GM12864 (cell line): ENCODE measurements around the gene EMC8.

Experiments used
- DNase-seq: peaks from one replicate; pipeline ENCODE4 v3.0.0-alpha.2; 2011; ENCODE audit warnings: low read depth
- H3K4me3 ChIP-seq: 2 replicates; pipeline ENCODE4 v1.5.1; 2011; ENCODE audit warnings: mild to moderate bottlenecking, low read depth, low read length, control low read depth
- CTCF ChIP-seq: IDR thresholded peaks from 2 replicates; pipeline ENCODE4 v1.5.1; 2011; ENCODE audit warnings: low read depth, mild to moderate bottlenecking, moderate library complexity, low read length, control low read depth, inconsistent platforms; ENCODE audit errors: missing control alignments

The EMC8 gene

DNA sequence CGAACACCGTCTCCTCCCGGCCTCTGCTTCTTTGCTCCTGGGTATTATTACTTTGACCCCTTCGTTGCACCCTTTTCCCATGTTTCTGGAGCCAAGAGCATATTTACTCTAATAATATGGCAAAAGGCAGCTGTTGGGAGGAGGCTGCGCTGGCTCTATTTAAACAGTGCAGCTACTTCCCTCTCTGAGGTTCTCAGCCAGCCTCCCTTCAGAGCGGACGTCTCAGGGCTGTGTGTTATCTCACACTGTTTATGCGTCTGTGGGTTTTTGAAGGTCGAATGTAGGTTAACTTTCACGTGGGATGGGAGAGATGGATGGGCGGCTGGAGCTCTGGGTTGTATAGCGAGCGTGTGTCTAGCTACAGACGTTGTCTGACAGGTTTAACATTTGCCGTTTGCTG, 45.4 kb upstream of the EMC8 start:
- no peak for DNase-seq
- no peak for TF ChIP-seq CTCF
- no peak overlapping the region for H3K4me3 ChIP-seq

- TF ChIP-seq CTCF: no peak
These were observed 44.8 kb upstream of the EMC8 start for GRCh38 chr16:85844169-85844481.

GRCh38 chr16:85843471-85844168, 44.3 kb upstream of the EMC8 start:
- no peak for TF ChIP-seq CTCF
- H3K4me3 ChIP-seq: no peak overlapping the region
- no peak for DNase-seq

More at GRCh38 chr16:85844169-85844481, 44.8 kb upstream of the EMC8 start:
- H3K4me3 ChIP-seq: no peak overlapping the region
- no peak for DNase-seq

DNA sequence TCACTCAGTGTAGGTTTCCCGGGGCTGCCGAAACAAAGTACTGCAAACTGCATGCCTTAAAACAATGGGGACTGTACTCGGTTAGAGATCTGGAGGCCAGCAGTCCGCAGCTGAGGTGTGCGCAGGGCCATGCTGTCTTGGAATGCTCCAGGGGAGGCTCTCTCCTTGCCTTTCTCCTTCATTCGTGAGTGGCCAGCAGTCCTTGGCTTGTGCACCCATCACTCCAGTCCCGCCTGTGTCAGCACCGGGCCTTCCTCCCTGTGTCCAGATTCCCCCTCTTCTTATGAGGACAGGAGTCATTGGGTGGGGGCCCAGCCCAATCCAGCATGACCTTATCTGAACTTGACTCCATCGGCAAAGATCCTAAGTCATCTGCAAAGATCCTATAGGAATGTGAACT, 43.5 kb upstream of the EMC8 start:
- H3K4me3 ChIP-seq: no peak overlapping the region
- no peak for DNase-seq
- TF ChIP-seq CTCF: no peak

DNA sequence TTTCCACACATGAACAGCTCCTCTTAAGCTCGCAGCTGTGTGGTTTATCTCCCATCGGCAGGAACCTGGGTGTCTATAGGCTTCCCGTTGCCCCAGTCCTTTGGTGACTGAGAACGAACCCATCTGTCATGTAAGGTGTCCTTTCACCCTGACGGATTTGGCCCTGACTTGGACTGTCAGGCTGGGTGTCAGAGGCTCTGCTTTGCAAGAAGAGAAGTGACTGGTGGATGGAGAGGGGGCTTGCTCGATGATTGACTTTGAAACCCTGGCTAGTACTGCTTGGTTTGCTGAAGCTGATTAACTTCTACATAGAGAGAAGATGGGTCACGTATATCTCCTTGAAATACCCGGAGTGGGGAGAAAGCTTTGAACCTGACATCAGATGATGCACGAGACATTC, 43.1 kb upstream of the EMC8 start:
- H3K4me3 ChIP-seq: no peak overlapping the region
- DNase-seq: no peak
- no peak for TF ChIP-seq CTCF

DNA sequence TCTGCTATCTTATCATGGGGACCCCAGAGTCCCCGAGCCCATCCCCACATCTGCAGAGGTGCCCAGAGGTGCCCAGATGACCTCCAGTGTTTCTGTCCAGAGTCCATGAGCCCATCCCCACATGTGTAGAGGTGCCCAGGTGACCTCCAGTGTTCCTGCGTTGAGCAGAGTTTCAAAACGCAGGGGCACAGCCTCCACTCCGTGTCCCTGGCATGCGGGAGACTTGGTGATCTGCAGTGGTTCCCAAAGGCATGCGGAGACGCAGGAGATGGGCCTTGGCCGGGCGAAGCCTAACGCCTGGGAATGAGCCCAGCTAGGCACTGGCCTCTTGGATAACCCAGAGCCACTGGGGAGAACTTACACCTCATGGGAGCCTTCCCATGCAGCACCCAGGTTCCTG, 41.5 kb upstream of the EMC8 start:
- H3K4me3 ChIP-seq: no peak overlapping the region
- DNase-seq: no peak
- TF ChIP-seq CTCF: no peak

- H3K4me3 ChIP-seq: no peak overlapping the region
- TF ChIP-seq CTCF: no peak
- no peak for DNase-seq
These were observed 41.1 kb upstream of the EMC8 start for GRCh38 chr16:85840395-85840794.
